KG1 (cell line): Measurements from ENCODE around the gene OR2T1.
"Not testable (repeated sequence)": the region's sequence is repeated elsewhere in the genome, so short reads cannot be mapped to it uniquely, and the experiment has no call there.

Source experiments
- DNase-seq: peaks from one replicate; lab custom pipeline; 2025; lab: John Stamatoyannopoulos, UW

The OR2T1 gene, protein sequence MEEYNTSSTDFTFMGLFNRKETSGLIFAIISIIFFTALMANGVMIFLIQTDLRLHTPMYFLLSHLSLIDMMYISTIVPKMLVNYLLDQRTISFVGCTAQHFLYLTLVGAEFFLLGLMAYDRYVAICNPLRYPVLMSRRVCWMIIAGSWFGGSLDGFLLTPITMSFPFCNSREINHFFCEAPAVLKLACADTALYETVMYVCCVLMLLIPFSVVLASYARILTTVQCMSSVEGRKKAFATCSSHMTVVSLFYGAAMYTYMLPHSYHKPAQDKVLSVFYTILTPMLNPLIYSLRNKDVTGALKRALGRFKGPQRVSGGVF

DNA sequence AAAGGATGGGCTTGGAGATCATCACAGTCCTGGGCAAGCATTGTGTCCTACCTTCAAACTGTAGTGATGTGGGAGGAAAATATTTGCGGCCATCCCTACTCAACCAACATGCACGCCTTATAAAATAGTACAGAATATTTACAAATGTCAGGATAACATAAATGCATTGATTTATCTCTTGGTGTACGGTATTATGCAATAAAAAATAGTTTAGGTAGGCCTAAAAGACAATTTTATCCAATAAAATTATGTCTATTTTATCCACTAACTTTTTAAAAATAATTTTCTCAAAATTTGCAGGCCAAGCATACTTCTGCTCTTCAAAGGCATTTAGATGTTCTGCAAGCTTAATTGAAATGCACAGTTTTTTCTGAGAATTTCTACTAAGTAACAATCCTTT lies at the start of gene OR2T1:
OR2T1 (plus strand) TSS at position 301 of the 400 bp plus-strand sequence. CDS start 3,100 bp downstream, outside the sequence.
- no peak for DNase-seq

- no peak for DNase-seq
These were observed 43.4 kb upstream of the OR2T1 start for GRCh38 chr1:248359415-248359814.

GRCh38 chr1:248361121-248361715 lies 41.6 kb upstream of the OR2T1 start, which contains the start of gene OR2T4:
Gene OR2T4 (plus strand): TSS chr1:248361665. CDS start chr1:248361665, 0 bp downstream.
- no peak for DNase-seq

DNA sequence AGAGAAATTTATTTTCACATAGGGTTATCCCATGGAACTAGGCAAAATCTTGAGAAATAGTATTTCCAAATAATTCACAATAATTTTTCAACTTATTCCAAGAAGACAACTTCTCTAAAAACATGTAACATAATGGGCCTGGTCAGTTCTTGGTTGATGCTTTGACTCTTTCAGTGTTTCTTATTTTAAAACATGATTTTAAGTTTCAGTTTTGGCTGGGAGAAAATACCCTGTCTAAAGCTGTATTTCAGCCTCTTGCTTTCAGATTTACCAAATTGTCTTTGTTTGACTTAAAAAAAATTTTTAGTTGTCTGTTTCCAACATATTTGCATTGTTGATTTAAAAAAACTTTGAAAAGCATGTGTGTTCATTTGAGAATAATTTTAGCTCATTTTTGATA lies 36.2 kb upstream of the OR2T1 start:
- no peak for DNase-seq

- DNase-seq, result no peak
These were observed 30.5 kb upstream of the OR2T1 start for GRCh38 chr1:248372394-248372793.

- DNase-seq, result no peak
These were observed 29.1 kb upstream of the OR2T1 start for GRCh38 chr1:248373761-248374160.

GRCh38 chr1:248375446-248375845 lies 27.4 kb upstream of the OR2T1 start, which contains the start of gene OR2T6:
Gene OR2T6 (plus strand): TSS chr1:248375746. CDS start chr1:248387609, 11,863 bp downstream.
- no peak for DNase-seq

DNA sequence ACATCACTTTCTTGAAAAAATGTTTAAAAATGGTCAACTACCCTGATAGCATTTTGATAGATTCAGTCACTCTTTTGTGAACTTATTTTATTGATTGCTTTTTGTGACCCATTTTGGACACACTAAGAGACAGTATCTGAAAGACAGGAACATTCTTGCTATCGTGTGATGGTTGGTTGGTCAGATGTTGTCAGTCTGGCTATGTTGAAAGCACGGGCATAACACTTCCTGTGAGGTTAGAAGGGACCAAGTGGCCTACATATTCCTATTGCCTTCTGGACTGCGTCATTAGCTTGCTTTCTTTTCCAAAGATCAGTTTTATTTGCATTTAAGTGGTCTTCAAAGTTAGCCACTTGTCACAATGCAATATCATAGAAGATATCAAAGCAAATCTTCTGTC lies 25.9 kb upstream of the OR2T1 start:
- DNase-seq, result no peak

- no peak for DNase-seq
These were observed 22.0 kb upstream of the OR2T1 start for GRCh38 chr1:248380854-248381253.

GRCh38 chr1:248388426-248388825 lies 14.4 kb upstream of the OR2T1 start:
- peak; percentile 2 for DNase-seq

- no peak for DNase-seq
These were observed 9.8 kb upstream of the OR2T1 start for GRCh38 chr1:248393050-248393449.

DNA sequence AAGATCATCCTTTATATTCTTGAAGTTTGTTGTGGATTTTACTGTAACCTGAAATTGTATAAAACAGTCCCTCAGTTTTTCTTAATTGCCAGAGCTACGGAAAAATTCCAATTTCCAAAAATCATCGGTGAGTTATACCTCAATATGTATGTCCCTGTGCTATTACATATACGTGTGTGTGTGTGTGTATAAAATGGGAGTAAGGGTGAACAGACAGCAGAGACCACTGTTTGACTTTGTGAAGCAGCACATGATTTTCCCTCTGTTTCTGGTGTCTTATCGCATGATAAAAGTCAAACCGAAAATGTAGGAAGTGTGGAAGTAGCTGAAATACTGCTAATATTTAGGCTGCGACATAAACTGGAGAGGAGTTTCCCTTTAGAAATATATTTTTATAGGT lies 1.2 kb downstream of the OR2T1 start:
- no peak for DNase-seq

DNA sequence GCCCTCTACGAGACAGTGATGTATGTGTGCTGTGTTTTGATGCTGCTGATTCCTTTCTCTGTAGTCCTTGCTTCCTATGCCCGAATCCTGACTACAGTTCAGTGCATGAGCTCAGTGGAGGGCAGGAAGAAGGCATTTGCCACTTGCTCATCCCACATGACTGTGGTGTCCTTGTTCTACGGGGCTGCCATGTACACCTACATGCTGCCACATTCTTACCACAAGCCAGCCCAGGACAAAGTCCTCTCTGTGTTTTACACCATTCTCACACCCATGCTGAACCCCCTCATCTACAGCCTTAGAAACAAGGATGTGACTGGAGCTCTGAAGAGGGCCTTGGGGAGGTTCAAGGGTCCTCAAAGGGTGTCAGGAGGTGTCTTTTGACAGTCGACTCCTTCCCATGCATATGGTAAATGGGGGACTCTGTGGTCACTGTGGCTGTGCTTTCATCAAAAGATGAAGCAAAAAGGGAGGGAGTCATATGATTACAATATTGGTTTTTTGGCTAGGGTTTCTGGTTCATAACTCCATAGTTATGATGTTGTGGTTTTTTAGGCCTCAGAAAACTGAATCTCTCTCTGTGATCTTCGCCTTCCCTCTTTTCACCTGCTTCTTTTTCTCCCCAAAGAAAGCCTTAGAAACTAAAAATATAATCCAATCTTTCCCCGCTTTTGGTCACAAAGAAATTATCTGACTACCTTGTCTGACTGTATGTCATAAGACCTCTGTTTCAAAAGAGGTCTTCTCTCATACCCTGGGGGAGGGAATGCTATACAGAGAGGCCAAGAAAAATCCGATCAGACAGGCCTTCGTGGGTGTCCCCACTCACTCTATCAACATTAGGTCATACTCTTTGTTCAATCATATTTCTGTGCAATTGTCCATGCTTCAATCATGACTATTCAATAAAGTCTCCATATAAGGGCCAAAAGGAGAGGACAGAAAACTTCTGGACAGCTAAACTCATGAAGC lies 4.2 kb downstream of the OR2T1 start:
- DNase-seq, result no peak

DNA sequence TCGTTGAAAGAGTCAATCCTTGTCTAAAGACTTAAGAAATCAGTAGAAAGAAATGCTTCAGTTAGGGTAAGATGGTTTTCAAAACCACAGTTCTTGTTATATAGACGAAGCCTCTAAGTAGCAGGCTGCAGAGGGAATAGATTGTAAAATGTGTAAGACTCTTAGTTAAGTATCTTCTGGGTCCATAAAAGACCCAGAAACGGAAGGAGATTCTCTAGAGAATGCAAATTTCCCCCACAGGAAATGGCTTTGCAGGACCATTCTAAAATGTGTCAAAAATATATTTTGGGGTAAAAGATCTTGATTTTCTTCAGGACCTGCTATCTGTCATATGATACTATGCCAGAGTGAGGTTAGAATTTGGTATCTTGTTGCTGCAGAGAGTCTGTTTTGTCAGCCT lies 13.4 kb downstream of the OR2T1 start:
- DNase-seq, result no peak

GRCh38 chr1:248417854-248418253 lies 15.0 kb downstream of the OR2T1 start:
- DNase-seq, result no peak

- no peak for DNase-seq
These were observed 18.5 kb downstream of the OR2T1 start for GRCh38 chr1:248421384-248421783.

DNA sequence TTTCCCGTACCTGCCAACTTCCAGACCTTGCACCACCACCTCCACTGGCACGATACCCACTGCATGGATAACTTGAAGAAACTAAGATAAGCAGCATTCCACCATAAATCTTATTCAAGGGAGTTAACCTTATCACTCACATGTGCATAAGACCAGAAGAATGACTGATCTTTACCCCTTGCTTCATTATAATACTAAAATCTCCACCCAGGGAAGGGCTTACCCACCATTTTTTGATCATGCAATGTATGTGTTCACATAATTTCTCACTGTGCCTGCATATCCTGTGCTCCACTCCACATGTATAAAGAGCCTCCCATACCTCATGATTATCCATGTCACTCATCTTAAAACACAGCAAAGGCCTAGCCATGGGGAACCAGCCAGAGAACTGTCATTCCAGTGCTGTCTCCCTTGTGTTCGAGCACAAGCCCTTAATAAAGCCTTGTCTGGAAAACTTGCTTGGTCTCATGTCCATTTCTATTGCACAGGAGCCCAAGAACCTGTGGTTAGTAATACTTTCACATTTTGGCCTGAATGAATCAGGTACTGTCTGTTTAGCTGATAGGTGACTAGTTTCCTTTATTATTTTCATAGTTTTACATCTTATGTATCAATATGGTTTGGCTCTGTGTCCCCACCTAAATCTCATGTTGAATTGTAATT lies 24.8 kb downstream of the OR2T1 start:
- DNase-seq, result not testable (repeated sequence)

DNA sequence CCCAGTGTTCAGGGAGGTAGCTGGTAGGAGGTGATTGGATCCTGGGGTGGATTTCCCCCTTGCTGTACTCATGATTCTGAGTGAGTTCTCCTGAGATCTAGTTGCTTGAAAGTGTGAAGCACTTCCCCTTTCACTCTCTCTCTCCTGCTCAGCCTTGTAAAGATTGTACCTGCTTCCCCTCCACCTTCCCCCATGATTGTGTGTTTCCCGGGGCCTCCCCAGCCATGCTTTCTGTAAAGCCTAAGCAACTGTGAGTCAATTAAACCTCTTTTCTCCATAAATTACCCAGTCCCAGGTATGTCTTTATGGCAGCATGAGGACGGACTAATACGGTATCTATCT lies 25.3 kb downstream of the OR2T1 start:
- DNase-seq, result not testable (repeated sequence)

DNA sequence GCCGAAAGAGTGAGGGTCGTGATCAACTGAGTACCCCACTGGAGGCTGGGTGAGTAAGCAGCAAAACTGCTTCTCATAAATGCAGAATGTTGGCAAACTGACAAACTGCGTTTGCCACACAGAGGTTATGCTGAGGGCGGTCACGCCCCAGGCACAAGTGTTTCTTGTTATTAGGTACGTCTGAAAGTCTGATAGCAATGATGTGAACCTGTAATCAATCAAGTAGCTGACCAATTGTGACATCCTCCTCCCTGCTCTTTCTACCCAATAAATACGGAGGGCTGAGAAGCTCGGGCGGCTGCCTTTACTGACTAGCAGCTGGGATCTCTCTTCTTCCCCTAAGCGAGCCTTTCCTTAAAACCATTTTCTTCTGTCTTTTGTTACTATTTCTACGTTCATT lies 28.8 kb downstream of the OR2T1 start:
- not testable (repeated sequence) for DNase-seq

- DNase-seq, result not testable (repeated sequence)
These were observed 29.4 kb downstream of the OR2T1 start for GRCh38 chr1:248432201-248432600.

DNA sequence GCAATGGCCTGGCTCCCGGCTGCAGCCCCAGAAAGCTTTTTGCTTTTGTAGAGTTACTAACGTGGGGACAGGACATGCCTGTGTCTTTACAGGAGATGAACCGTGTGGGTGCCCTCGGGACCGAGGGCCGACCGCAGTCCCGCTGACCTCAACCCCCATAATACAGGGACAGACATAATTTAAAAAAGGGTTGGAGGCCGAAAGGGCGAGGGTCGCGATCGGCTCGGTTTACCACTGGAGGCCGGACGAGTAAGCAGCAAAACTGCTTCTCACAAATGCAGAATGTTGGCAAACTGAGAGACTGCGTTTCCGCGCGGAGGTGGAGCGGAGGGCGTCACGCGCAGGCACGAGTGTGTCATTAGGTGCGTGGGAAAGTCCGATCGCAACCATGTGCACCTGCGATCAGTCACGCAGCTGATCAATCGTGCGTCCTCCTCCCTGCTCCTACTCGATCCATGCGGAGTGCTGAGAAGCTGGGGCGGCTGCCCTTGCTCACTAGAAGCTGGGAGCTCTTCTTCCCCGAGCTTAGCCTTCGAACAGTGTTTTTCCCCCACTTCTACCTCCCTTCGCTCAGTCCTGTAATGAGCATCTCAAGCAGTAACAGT lies 31.1 kb downstream of the OR2T1 start:
- DNase-seq, result not testable (repeated sequence)
